ENCODE results near the gene JPH4.
"Not testable (repeated sequence)": the region's sequence is repeated elsewhere in the genome, so short reads cannot be mapped to it uniquely, and the experiment has no call there.

Gene JPH4

DNA sequence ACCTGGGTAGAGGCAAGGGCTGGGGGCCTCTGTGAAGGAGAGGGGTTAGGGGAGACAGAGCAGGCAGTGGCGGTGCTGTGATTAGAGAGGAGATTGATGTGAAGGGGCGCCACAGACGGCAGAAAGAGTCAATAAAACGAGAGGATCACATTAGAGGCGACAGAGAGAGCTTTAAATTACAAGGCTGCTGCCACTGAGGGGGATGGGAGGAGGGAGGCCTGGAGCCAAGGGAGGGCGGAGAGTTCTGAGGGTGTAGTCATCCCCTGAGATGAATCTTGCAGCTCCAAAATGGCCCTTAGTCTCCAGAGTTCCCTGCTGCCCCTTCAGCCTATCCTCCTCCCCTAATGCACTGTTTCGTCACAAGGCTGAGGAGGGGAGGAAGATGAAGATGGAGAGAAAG, 39.8 kb downstream of the JPH4 start:
- no peak overlapping the region for H3K27ac Mint-ChIP-seq
- DNase-seq (no peak), ATAC-seq (no peak)
- no peaks in the 10 kb centered on the region for H3K27me3 Mint-ChIP-seq
- H3K9me3 Mint-ChIP-seq: no peaks in the 10 kb centered on the region
- no peak overlapping the region for H3K4me3 Mint-ChIP-seq
- H3K4me1 Mint-ChIP-seq: no peaks in the 10 kb centered on the region

DNA sequence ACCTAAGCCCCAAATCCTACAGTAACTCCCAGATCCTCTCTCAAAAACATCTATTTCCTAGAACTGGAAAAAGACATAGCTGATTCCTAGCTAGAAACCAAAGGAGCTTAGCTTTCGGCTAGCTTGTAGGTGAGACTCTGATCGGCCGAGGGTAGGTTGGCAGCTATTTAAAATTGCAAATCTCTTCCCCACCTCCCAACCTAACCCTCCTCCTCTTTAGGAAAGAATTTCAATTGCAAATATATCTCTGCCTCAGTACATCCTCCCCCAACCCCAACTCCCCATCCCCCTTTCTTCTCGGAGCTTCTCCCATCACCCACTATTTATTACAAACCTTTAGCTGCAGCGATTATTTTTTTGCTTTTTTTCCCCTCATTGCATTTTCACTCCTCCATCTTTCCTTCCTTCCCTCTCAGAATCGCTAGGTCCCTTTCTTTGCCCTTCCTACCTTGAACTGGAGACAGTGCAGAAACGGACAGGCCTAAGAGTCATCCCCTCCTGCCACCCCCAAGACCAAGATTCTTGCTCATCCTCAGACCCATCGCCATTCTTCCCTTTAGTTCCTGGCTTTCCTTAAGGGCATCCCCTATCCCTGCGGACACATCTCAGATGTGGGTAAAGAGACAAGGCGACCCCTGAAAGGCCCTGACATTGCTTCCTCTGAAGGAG, 40.4 kb downstream of the JPH4 start:
- H3K9me3 Mint-ChIP-seq: no peaks in the 10 kb centered on the region
- no peaks in the 10 kb centered on the region for H3K4me1 Mint-ChIP-seq
- H3K4me3 Mint-ChIP-seq: no peak overlapping the region
- no peak for ATAC-seq
- no peak overlapping the region for H3K27ac Mint-ChIP-seq
- DNase-seq: no peak
- no peaks in the 10 kb centered on the region for H3K27me3 Mint-ChIP-seq

DNA sequence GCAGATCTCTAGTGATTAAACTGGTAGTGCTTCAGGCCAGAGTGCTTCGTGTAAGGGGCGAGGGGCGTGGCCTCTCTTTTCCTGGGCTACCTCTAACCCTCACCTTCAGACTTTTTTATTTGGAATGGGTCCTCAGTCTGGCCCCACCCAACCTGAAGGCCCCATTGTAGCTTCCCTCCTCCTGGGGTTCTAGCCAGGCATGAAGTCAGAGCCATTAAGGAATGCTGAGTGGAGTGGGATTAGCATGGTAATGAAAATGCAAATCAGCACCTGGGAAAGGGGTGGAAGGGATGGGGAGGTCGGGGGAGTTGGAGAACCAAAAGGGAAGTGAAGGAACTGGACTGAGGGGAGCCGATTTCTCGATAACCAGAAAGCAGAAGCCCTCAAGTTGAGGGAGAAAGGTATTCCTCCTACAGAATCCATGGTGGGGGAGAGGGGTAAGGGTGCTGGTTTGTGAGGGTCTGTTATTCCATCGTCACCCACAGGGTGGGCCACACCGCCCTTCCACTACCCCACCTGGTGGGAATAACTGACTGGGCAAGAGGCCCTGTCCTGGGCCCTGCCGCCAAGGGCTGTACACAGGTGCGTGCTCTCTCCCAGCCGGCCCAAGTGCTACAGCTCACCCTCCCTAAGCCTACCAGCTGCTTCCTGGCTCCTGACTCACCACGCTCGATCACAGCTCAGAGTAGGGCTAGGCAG, 41.1 kb downstream of the JPH4 start:
- Mint-ChIP-seq H3K4me1 (no peaks in the 10 kb centered on the region), H3K27ac (no peak overlapping the region), H3K9me3 (no peaks in the 10 kb centered on the region), H3K4me3 (no peak overlapping the region), H3K27me3 (no peaks in the 10 kb centered on the region)
- DNase-seq: no peak
- ATAC-seq: no peak

DNA sequence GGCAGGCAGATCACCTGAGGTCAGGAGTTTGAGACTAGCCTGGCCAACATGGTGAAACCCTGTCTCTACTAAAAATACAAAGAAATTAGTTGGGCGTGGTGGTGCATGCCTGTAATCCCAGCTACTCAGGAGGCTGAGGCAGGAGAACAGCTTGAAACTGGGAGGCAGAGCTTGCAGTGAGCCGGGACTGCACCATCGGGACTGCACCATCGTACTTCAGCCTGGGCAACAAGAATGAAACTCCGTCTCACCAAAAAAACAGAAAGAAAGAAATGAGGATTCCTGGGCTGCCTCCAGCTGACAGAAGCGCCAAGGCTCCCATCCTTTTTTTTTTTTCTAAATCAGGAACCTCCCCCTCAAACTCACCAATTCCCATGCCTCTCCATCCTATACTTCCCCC, 41.7 kb downstream of the JPH4 start:
- not testable (repeated sequence) for H3K27ac Mint-ChIP-seq, H3K9me3 Mint-ChIP-seq, H3K27me3 Mint-ChIP-seq, ATAC-seq, DNase-seq, H3K4me1 Mint-ChIP-seq, H3K4me3 Mint-ChIP-seq

DNA sequence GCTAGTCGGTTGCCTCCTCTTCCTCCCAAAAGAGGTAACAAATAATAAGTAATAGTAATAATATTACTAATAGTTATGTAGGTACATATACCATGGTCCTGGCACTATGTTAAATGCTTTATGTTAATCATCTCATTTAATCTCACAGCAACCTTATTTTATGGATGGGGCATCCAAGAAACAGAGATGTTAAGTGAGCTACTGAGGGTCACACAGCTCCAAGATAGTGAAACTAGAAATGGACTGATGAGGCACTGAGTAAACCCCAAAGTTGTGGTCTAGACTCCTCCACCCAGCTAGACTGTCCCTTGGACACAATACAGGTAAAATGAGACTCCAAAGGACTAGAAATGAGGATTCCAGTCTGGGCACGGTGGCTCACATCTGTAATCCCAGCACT, 42.1 kb downstream of the JPH4 start:
- no peak overlapping the region for H3K4me3 Mint-ChIP-seq
- DNase-seq (no peak), ATAC-seq (no peak)
- H3K27me3 Mint-ChIP-seq: no peaks in the 10 kb centered on the region
- no peaks in the 10 kb centered on the region for H3K4me1 Mint-ChIP-seq
- no peaks in the 10 kb centered on the region for H3K9me3 Mint-ChIP-seq
- H3K27ac Mint-ChIP-seq: no peak overlapping the region

DNA sequence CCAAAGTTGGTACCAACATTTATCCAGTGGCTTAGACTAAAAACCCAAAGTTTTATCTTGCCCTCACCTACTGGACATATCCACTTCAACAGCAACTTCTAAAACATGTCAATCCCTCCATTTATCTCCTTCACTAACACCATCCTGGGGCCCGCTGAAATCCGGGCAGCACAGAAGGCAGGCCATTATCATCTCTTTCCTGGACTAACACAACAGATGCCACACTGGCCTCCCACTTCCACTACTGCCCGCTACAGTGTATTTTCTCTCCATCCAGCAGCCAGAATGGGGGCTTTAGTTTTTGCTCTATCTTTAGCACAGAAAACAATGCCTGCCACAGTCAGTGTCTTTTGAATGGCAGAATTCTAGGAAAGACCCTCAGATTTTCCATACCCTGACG, 42.6 kb downstream of the JPH4 start:
- H3K9me3 Mint-ChIP-seq: no peaks in the 10 kb centered on the region
- DNase-seq (no peak), ATAC-seq (no peak)
- H3K4me3 Mint-ChIP-seq: no peak overlapping the region
- H3K27ac Mint-ChIP-seq: no peak overlapping the region
- H3K27me3 Mint-ChIP-seq: no peaks in the 10 kb centered on the region
- no peaks in the 10 kb centered on the region for H3K4me1 Mint-ChIP-seq

DNA sequence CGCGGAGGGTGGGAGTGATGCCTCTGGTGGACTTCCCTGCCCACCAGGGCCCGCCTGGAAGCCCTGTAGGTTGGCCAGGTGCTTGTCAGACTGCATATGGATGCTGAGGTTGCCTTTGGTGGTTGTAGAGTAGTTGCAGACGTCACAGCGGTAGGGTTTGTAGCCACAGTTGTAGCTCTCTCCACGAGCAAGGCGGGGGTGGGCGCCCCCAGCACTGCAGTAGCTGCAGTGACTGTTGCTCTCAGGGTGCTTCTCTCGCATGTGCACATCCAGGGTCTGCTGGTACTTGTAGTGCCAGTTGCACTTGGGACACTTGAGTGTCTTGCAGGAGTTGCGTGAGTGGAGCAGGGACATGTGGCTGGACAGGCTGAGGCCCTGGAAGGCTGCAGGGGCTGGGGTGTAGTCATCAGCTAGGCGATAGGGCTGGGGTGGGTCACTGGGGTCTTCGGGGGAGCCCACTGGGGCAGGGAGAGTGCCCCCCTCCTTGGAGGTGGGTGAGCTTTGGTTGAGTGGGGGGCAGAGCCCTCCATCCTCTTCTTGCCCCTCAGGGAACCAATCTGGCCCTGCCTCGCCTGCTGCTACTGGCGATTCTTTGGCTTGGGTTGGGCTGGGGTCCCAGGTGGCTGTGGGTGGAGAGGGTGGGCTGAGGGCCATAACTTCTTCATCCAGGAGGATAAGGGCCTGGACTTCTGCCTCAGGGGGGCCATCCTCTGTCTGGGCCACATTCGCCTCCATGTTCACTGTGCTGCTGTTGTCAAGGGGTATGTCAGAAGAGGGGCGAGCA, 44.7 kb downstream of the JPH4 start:
- no peaks in the 10 kb centered on the region for H3K4me1 Mint-ChIP-seq
- H3K27ac Mint-ChIP-seq: no peak overlapping the region
- DNase-seq (no peak), ATAC-seq (no peak)
- no peaks in the 10 kb centered on the region for H3K9me3 Mint-ChIP-seq
- no peaks in the 10 kb centered on the region for H3K27me3 Mint-ChIP-seq
- no peak overlapping the region for H3K4me3 Mint-ChIP-seq

DNA sequence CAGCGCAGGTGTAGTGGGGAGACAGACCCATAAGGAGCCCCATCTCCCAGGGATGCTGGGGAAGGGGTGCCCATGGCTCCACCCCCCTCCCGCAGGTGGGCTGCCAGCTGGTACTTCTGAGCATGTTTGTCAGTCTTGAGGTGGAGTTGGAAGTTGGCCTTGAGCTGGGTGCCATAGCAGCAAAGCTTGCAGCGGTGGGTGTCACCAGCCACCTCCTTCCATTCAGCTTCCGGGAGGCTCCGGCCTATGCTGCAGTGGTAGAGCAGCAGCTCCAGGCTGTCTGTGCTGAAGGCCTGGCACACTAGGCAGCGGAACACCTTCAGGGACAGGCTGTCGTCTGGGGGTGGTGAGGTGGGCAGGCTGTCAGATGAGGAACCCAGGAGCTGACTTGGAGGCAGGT, 45.9 kb downstream of the JPH4 start:
- H3K4me3 Mint-ChIP-seq: no peak overlapping the region
- H3K4me1 Mint-ChIP-seq: no peaks in the 10 kb centered on the region
- H3K9me3 Mint-ChIP-seq: no peaks in the 10 kb centered on the region
- ATAC-seq (no peak), DNase-seq (no peak)
- H3K27me3 Mint-ChIP-seq: no peaks in the 10 kb centered on the region
- H3K27ac Mint-ChIP-seq: peak overlapping the region in 1 of 2 donors; percentile 74

DNA sequence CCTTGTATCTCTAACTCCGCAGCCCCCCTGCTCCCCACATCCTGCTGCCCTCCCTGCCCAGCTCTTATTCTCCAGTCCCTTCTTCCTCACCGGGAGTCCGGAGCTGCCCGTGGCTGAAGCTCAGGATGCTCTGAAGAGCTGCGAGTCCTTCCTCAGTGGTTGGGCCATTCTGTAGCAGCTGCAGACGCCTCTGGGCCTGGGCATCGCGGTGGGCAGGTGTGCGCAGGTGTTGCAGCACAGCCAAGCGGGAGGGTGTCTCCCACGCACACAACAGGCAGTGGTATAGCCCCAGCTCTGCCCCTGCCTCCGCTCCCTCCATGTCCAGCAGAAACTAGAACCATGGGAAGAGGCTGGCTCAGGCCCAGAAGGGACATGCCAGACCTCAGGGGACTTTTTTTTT, 47.2 kb downstream of the JPH4 start:
- no peak for DNase-seq
- Mint-ChIP-seq H3K27ac (peak overlapping the region in 1 of 2 donors; percentile 65), H3K4me3 (no peak overlapping the region), H3K9me3 (no peaks in the 10 kb centered on the region), H3K27me3 (no peaks in the 10 kb centered on the region), H3K4me1 (no peaks in the 10 kb centered on the region)
- ATAC-seq: no peak

DNA sequence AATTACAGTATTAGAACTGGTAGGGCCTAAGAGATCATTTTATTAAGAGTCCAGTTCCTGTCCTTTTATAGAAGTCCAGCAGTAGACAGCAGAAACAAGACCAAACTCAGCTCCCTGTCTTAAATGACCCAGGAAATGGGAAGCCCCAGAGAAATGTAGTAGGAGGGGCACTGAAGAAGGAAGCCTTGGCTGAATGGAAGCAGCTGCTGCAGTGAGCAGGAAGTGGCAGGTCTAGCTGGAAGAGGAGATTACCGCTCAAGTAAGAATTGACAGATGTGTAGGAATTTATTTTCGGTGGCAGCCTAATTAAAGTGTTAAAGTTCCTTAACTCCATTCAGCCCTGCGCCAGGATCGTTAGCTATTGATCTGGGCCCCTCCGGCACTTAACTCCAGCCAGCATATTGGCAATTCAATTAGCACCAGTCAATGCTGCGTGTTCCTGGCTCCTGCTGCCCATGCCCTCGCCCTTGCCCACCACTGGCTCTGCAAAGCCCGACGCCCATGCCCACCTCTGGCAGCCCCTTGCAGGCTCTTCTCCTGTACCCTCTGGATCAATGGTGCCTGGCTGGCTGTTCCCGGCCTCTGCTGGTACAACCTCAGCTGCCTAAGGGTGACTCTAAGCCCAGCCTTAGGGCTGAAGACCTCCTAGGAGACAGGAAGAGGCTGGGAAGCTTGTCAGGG, 48.1 kb downstream of the JPH4 start:
- H3K27ac Mint-ChIP-seq: no peak overlapping the region
- no peaks in the 10 kb centered on the region for H3K27me3 Mint-ChIP-seq
- no peaks in the 10 kb centered on the region for H3K4me1 Mint-ChIP-seq
- H3K9me3 Mint-ChIP-seq: no peaks in the 10 kb centered on the region
- ATAC-seq (no peak), DNase-seq (no peak)
- no peak overlapping the region for H3K4me3 Mint-ChIP-seq

DNA sequence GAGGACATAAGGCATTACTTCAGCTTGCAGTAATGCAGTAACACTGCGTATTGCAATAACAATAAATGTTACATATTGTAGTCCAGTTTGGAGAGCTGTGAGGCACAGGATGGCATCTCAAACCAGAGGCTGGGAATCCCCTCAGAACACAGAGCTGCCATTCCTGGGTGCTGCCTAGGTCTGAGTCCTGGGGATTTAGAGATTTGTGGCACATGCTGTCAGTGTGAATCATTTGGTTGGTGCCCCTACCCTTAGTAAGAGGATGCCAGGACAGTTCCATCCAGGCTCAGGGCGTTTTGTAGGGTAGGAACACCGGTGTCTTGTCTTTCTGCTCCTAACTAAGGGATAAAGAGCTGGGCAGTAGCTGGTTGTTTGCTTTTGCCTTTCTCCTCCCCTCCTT, 49.6 kb downstream of the JPH4 start:
- Mint-ChIP-seq H3K9me3 (no peaks in the 10 kb centered on the region), H3K27me3 (no peaks in the 10 kb centered on the region), H3K27ac (no peak overlapping the region), H3K4me1 (no peaks in the 10 kb centered on the region), H3K4me3 (no peak overlapping the region)
- ATAC-seq (no peak), DNase-seq (no peak)

DNA sequence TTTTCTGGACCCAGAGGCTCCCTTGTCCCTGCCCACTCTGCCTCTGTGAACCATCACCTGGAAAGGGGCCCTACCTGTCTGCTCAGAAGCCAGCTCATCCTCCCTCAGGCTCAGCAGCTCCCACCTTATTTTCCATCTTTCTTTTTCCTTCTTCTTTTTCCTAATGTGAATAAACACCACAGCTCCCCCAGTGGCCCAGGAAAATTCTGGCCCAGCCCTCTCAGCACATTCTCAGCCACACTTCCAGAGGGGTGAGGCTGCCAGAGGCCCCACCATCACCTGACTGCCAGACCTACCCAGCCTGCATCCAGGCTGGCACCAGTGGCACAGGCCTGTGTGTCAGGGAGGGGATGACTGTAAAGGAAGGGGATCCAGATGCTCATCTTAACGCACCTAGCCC, 50.0 kb downstream of the JPH4 start:
- ATAC-seq: no peak
- no peak for DNase-seq
- Mint-ChIP-seq H3K4me3 (no peak overlapping the region), H3K27ac (peak overlapping the region; percentile 68 to 84), H3K4me1 (no peaks in the 10 kb centered on the region), H3K9me3 (no peaks in the 10 kb centered on the region), H3K27me3 (no peaks in the 10 kb centered on the region)

DNA sequence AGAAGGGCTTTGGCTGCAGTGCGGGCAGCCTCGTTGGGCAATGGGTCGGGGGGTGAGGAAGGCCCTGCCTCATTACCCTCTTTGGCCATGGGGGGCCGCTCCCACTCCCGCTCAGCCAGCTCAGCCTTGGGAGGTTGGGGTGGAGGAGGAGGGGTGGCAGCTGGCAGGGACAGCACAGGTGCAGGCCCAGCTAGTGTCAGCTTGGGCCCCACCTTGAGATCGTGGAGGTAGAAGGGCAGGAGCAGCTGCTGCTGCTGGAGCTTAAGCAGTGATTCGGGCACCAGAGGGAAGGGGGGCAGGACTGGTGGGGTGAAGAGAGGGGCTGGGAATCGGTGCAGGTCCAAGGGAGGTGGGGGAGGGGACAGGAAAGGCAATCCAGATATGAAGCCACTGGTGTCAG, 53.0 kb downstream of the JPH4 start:
- Mint-ChIP-seq H3K27me3 (no peaks in the 10 kb centered on the region), H3K4me1 (no peaks in the 10 kb centered on the region), H3K9me3 (no peaks in the 10 kb centered on the region), H3K4me3 (no peak overlapping the region), H3K27ac (no peak overlapping the region)
- no peak for DNase-seq
- ATAC-seq: no peak

DNA sequence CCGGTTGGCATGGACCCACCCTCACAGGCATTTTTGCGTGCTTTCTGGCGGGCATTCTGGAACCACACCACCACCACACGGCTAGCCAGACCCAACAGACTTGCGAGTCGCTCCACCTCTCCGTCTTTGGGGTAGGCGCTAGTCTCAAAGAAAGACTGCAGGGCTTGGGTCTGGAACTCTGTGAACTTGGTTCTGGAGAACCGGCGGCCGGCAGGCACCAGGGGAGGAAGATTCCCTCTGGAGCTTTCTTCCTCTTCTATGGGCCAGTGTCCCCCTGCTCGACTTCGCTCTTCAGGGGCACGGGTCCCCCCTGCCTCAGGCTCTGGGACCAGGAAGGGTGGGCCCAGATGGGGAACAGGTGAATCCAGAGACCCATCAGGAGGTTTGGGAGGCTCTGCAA, 53.6 kb downstream of the JPH4 start:
- no peak for DNase-seq
- no peaks in the 10 kb centered on the region for H3K27me3 Mint-ChIP-seq
- no peaks in the 10 kb centered on the region for H3K9me3 Mint-ChIP-seq
- ATAC-seq: no peak
- no peak overlapping the region for H3K4me3 Mint-ChIP-seq
- no peaks in the 10 kb centered on the region for H3K4me1 Mint-ChIP-seq
- no peak overlapping the region for H3K27ac Mint-ChIP-seq

DNA sequence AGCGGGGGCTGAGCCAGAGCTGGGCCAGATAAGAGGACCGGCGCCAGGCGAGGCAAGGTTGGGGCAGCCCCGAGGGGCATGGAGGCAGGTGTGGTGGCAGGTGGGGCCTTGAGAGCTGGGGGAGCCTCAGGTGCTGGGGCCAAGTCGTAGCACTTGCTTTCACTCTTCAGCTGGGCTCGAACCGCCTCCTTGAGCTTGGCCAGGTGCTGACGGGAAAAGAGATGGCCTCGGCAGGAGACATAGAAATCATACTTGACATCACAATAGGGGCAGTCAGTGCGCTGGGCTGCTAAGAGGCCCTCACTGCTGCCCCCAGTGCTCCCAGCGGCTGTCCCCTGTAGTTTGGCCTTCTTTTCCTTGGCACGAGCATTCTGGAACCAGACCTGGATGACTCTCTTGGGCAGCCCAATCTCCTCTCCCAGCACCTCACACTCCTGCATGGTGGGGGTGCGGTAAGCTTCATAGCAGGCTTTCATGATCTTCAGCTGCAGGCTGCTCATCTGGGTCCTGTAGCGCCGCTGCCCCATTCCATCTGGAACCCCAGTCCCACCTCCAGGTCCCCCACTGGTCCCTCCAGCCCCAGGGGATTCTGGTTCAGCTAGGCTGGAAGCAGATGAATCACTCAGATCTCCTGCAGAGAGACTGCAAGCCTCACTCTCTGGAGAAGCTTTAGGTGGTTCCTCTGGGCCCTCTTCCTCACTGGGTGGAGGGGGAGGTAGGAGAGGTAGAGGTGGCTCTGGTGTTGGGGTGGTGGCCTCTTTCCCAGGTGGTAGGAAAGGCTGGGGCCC, 55.2 kb downstream of the JPH4 start:
- H3K9me3 Mint-ChIP-seq: no peaks in the 10 kb centered on the region
- no peaks in the 10 kb centered on the region for H3K4me1 Mint-ChIP-seq
- no peak overlapping the region for H3K4me3 Mint-ChIP-seq
- ATAC-seq (no peak), DNase-seq (no peak)
- no peak overlapping the region for H3K27ac Mint-ChIP-seq
- H3K27me3 Mint-ChIP-seq: no peaks in the 10 kb centered on the region

Measured in stimulated activated naive CD8-positive, alpha-beta T cell treated with anti-CD3 and anti-CD28 coated beads, Interleukin-15, amount 100 ng/mL, for 72 hours (primary cell).